ENCODE measurements around the gene COPZ1.

DNA sequence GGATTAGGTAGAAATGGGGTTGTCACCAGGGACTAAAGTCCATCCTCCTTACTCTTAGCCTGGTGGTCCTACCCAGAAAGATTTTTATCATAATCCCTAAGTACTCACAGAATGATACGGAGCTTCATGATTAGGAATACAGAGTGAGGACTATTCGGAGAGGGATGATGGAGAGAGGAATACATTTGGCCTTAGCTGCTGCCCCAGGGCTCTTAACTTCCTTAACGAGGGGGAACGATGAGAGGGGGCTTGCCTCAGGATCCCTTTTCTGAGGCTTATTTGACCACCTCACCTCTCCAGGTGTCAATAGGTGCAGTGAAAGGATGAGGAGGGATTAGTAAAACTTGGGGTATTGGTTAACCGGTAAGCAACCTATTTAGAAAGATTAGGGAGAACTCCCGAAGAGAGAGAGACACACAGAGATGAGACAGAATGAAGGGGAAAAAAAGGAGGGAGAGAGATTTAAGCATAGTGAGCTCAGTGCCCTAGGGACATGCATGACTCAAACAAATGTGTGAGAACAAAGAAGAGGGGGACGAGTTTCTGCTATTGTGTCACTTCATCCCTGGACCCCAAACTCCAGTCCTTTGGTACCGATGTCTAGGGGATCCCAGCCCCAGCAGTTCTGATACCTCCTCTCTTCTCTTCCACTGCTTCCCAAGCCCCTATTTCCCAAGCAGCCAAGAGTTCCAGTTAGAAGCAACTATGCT lies 25.3 kb upstream of the COPZ1 start:
- TF ChIP-seq POLR2AphosphoS5 (IDR thresholded peaks at IDR 0.05; ENCODE audit: low read depth, low read length), result no peak
- TF ChIP-seq TAF1 (IDR thresholded peaks at IDR 0.05; ENCODE audit: borderline replicate concordance, insufficient read depth, low read length), result no peak
- no peak for TF ChIP-seq SIN3A (IDR thresholded peaks at IDR 0.05; ENCODE audit: borderline replicate concordance, insufficient read depth, low read length)
- TF ChIP-seq, protein P1, sequence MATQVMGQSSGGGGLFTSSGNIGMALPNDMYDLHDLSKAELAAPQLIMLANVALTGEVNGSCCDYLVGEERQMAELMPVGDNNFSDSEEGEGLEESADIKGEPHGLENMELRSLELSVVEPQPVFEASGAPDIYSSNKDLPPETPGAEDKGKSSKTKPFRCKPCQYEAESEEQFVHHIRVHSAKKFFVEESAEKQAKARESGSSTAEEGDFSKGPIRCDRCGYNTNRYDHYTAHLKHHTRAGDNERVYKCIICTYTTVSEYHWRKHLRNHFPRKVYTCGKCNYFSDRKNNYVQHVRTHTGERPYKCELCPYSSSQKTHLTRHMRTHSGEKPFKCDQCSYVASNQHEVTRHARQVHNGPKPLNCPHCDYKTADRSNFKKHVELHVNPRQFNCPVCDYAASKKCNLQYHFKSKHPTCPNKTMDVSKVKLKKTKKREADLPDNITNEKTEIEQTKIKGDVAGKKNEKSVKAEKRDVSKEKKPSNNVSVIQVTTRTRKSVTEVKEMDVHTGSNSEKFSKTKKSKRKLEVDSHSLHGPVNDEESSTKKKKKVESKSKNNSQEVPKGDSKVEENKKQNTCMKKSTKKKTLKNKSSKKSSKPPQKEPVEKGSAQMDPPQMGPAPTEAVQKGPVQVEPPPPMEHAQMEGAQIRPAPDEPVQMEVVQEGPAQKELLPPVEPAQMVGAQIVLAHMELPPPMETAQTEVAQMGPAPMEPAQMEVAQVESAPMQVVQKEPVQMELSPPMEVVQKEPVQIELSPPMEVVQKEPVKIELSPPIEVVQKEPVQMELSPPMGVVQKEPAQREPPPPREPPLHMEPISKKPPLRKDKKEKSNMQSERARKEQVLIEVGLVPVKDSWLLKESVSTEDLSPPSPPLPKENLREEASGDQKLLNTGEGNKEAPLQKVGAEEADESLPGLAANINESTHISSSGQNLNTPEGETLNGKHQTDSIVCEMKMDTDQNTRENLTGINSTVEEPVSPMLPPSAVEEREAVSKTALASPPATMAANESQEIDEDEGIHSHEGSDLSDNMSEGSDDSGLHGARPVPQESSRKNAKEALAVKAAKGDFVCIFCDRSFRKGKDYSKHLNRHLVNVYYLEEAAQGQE (IDR thresholded peaks at IDR 0.05; ENCODE audit: insufficient read depth in 1 of 2, low read depth in 2 of 2, low read length in 2 of 2), result no peak

Measured in PFSK-1 (cell line).